Erythroblast (primary cell): ENCODE data around the gene FAM114A1.

Source experiments
- GATA1 ChIP-seq: IDR thresholded peaks from 2 replicates; pipeline ENCODE4 v1.6.1; 2011; ENCODE audit warnings: low read depth, mild to moderate bottlenecking, control low read depth, low read length, moderate library complexity
- POLR2A ChIP-seq: IDR thresholded peaks from 2 replicates; pipeline ENCODE4 v1.6.1; 2011; ENCODE audit warnings: mild to moderate bottlenecking, low read length

GRCh38 chr4:38957261-38957815, 89.7 kb downstream of the FAM114A1 start:
- TF ChIP-seq POLR2A, result no peak
- no peak for TF ChIP-seq GATA1
